Measurements from ENCODE around the gene ENO3.

The ENO3 gene

GRCh38 chr17:4937553-4937952 lies 13.4 kb upstream of the ENO3 start:
- DNase-seq (ENCODE audit: low read depth in 2 of 2), result no peak

GRCh38 chr17:4938069-4938491 lies 12.8 kb upstream of the ENO3 start:
- DNase-seq (ENCODE audit: low read depth in 2 of 2), result no peak

GRCh38 chr17:4938688-4939545 lies 12.0 kb upstream of the ENO3 start:
- no peak for DNase-seq (ENCODE audit: low read depth in 2 of 2)

GRCh38 chr17:4939546-4939795 lies 11.4 kb upstream of the ENO3 start:
- no peak for DNase-seq (ENCODE audit: low read depth in 2 of 2)

GRCh38 chr17:4939796-4940554 lies 10.9 kb upstream of the ENO3 start, which contains the start of the genes RNF167 and SLC25A11:
Gene RNF167 (plus strand): TSS chr17:4940268. CDS start chr17:4940910, 642 bp downstream.
Gene SLC25A11 (minus strand): TSS chr17:4940046. CDS start chr17:4939910, 136 bp downstream.
- peak; percentile 88 to 95 for DNase-seq (ENCODE audit: low read depth in 2 of 2)

GRCh38 chr17:4940555-4941318 lies 10.2 kb upstream of the ENO3 start:
- no peak for DNase-seq (ENCODE audit: low read depth in 2 of 2)

- no peak for DNase-seq (ENCODE audit: low read depth in 2 of 2)
Observed at GRCh38 chr17:4941319-4941610, 9.7 kb upstream of the ENO3 start.

GRCh38 chr17:4942760-4943508 lies 8.0 kb upstream of the ENO3 start:
- DNase-seq (ENCODE audit: low read depth in 2 of 2), result no peak

GRCh38 chr17:4944163-4944553 lies 6.8 kb upstream of the ENO3 start:
- DNase-seq (ENCODE audit: low read depth in 2 of 2), result no peak

GRCh38 chr17:4944554-4945175 lies 6.3 kb upstream of the ENO3 start:
- no peak for DNase-seq (ENCODE audit: low read depth in 2 of 2)

GRCh38 chr17:4945176-4945943 lies 5.6 kb upstream of the ENO3 start:
- peak; percentile 73 to 74 for DNase-seq (ENCODE audit: low read depth in 2 of 2)

GRCh38 chr17:4945944-4946280 lies 5.0 kb upstream of the ENO3 start:
- no peak for DNase-seq (ENCODE audit: low read depth in 2 of 2)

GRCh38 chr17:4946312-4946976 lies 4.5 kb upstream of the ENO3 start:
- DNase-seq (ENCODE audit: low read depth in 2 of 2), result no peak

- no peak for DNase-seq (ENCODE audit: low read depth in 2 of 2)
Observed at GRCh38 chr17:4947010-4947410, 3.9 kb upstream of the ENO3 start.

GRCh38 chr17:4947411-4948165 lies 3.3 kb upstream of the ENO3 start:
- DNase-seq (ENCODE audit: low read depth in 2 of 2), result no peak

- peak; percentile 79 to 85 for DNase-seq (ENCODE audit: low read depth in 2 of 2)
Observed at GRCh38 chr17:4948166-4948930, 2.6 kb upstream of the ENO3 start, which contains the start of gene PFN1. Gene PFN1 (minus strand): TSS chr17:4948530. CDS start chr17:4948394, 136 bp downstream.

- DNase-seq (ENCODE audit: low read depth in 2 of 2), result no peak
Observed at GRCh38 chr17:4948931-4949320, 2.0 kb upstream of the ENO3 start.

GRCh38 chr17:4949321-4950074 lies 1.4 kb upstream of the ENO3 start:
- DNase-seq (ENCODE audit: low read depth in 2 of 2), result peak in 1 of 2 donors; percentile 58
